ENCODE results near the gene VAMP3.
"Not testable (repeated sequence)": the region's sequence is repeated elsewhere in the genome, so short reads cannot be mapped to it uniquely, and the experiment has no call there.

The VAMP3 gene

DNA sequence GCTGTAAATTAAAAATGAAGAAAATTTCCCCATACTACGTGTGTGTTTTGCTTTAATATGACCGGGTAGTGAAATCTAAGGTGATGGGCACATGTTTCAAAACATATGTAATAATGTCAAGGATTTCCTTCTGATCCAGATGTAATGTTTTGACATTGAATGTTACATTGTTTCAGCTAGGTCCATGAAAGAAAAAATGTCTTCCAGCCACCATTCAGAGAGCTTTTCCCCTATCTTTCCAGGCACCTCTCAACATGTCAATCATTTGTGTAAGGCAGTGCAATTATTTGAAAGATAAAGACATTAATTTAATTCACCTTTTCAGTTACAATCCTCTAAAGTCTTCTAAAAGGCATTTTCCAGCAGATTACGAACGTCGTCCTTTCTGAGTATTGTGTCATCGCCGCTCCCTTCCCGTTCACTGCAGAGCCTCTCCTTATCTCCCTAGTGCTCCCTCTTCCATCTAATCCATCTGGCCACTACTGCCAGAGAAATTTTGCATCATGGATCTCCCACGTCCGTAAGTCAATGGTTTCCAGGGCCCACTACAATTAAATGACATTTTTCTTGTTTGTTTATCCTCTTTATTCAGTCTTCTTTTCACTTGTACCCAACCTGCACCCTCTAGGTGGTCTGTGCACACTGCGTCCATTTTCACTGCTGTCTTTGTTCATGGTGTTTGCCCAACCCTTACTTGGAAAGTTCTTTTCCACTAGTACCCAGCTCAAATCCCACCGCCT lies 1.3 kb upstream of the VAMP3 start:
- no peak for DNase-seq

DNA sequence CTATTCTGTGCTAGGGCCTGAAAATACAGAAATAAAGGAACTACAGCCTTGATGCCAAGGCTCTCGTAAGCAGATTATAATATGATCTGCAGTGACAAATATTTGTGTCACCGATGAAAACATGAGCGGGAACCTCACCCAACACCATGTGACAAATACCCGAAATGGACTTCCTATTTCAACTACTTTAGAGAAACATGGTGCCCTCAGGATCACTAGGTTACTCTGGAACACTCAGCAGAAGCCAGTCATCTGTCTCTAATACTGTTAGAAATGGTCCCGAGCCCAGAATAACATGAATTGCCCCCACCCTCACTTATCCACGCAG lies 463 bp upstream of the VAMP3 start:
- DNase-seq: no peak

GRCh38 chr1:7771823-7772299 lies 765 bp downstream of the VAMP3 start:
- DNase-seq: no peak

- no peak for DNase-seq
Measured at GRCh38 chr1:7777591-7777990, 6.5 kb downstream of the VAMP3 start.

GRCh38 chr1:7778133-7778628 lies 7.1 kb downstream of the VAMP3 start:
- DNase-seq: no peak

- DNase-seq: no peak
Measured at GRCh38 chr1:7780976-7781375, 9.9 kb downstream of the VAMP3 start.

DNA sequence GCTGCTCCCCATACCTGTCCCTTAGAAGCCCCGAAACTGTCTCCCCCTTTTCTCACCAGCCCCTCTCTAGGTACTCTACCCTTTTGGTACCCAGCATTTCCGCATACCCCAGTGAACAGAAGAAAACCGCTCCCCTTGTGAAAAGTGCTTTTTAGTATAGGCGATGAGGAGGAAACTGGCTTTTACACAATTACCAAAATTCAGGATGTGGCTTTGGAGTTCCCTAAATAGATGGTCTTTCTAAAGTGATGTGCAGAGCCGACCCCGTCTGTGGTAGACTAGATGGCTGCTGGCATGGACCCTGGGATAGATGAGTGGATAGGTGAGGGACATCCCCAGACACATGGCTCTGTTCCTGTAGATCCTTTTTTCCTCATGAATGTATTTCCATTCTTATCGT lies 10.4 kb downstream of the VAMP3 start:
- DNase-seq: no peak

DNA sequence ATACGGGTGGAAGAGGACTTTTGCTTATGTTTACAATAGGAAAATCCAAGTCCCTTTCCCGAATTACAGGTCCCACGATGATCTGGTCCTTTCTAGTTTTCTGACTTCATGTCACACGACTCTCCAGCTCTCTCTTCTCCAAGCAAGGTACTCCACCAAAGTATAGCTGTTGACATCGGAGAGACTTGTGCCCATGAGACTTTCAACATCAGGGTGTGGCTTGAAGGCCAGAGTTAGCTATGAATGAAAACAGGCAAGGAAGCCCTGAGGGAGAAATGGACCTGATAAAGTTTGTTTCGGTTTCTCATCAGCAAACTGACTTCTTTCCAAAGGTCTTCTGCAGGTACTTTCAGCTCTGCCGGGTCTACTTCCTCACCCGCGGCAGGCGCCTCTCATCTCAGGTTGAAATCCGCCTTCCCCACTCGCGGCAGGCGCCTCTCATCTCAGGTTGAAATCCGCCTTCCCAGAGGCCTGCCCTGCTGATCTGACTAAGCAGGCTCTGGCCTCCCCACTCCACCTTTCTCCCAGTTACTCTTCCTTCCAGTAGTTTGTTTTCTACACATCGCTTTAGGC lies 10.9 kb downstream of the VAMP3 start:
- no peak for DNase-seq

- no peak for DNase-seq
Measured at GRCh38 chr1:7783178-7783711, 12.1 kb downstream of the VAMP3 start.

GRCh38 chr1:7783826-7784491 lies 12.9 kb downstream of the VAMP3 start, which contains the start of gene PER3:
TSS of gene PER3 (plus strand) at chr1:7784291. CDS start at chr1:7784878, 587 bp downstream.
- DNase-seq: peak; percentile 87

DNA sequence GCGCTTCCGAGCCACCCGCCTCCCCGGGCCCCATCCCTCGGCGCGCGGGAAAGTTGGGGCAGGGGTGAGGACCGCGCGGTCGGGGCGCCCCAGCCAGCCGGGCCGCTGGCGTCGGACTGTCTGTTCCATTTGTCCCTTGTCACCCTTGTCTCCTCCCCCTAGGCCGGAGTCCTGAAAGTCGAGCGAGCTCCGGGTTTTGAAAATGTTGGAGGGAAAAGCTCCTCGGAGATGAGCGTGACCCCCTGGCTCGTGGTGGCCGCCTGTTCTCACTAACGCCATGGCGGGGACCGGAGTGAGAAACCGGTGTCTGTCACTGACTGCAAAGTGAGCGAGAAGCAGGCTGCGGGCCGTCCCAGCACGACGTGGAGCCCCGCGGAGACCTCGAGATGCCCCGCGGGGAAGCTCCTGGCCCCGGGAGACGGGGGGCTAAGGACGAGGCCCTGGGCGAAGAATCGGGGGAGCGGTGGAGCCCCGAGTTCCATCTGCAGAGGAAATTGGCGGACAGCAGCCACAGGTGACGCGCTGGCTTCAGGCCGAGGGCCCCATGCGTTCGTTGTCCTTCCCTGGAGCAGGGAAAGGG lies 13.5 kb downstream of the VAMP3 start:
- DNase-seq: no peak

GRCh38 chr1:7785108-7785507 lies 14.0 kb downstream of the VAMP3 start:
- no peak for DNase-seq

DNA sequence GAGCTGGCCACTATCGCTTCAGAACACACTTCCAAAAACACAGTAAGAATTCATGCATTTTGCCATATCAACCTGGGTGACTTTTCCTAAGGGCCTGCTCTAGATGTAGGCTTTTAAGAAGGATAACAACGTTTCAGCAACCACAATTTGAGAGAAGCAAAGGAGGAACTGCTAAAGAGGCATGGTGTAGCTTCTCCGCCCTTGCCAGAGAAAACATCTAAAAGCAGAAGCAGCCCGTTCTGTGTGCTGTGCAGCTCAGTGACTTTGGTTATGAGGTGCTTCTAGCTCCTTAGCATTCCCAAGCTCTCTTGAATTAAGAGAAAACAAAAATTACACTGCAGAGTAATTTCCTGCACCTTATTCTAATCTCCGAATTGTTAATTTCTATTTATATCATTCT lies 15.7 kb downstream of the VAMP3 start:
- no peak for DNase-seq

GRCh38 chr1:7789828-7790227 lies 18.7 kb downstream of the VAMP3 start:
- no peak for DNase-seq

DNA sequence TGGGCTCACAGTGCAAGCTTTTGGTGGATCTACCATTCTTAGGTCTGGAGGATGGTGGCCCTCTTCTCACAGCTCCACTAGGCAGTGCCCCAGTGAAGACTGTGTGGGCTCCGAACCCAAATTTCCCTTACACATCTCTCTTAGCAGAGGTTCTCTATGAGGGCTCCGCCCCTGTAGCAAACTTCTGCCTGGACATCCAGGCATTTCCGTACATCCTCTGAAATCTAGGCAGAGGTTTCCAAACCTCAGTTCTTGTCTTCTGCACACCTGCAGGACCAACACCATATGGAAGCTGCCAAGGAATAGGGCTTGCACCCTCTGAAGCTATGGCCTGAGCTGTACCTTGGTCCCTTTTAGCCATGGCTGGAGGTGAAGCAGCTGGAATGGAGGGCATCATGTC lies 19.9 kb downstream of the VAMP3 start:
- not testable (repeated sequence) for DNase-seq

GRCh38 chr1:7795406-7795805 lies 24.3 kb downstream of the VAMP3 start:
- no peak for DNase-seq

GRCh38 chr1:7805460-7805859 lies 34.4 kb downstream of the VAMP3 start:
- no peak for DNase-seq

DNA sequence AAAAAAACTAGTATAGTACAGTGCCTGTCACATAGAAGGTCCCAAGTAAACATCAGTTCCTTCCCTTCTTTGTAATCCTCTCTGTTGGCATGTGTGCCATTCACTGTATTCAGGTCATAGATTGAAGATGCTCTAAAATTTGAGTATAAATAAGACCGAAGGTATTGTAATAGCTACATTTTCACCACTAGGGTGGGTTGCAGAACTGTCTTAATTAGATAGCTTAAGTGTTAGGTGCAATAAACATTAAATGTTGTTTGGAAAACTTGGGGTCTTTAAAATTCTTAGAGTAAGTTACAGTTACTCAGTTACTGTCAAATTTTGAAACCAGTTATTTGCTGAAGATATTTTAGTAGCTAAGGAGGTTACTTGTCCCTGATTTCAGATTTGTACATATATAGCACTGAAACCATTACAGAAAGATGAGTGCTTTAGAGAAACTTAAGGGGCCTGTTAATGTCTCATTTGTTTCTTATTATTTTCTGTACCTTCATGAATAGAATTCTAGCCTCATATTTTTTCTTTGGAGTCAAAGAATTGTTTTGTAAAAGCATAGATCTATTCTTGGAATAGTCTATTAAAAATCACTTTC lies 37.3 kb downstream of the VAMP3 start:
- no peak for DNase-seq

GRCh38 chr1:7809742-7810141 lies 38.6 kb downstream of the VAMP3 start:
- DNase-seq: no peak

DNA sequence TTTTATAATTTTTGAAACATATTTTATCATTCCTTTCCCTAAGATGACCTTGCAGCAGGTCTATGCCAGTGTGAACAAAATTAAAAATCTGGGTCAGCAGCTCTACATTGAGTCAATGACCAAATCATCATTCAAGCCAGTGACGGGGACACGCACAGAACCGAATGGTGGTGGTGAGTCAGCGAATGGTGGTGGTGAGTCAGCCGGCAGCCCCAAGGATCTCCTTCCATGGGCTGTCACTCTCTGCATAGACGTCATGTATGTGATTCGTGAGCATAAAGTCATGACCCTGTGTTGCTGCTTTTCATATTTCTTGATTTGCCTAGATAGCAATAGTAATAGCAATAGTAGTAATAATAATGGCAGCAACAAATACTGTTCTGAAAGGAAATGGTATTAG lies 39.3 kb downstream of the VAMP3 start:
- no peak for DNase-seq

- DNase-seq: no peak
Measured at GRCh38 chr1:7811476-7811875, 40.4 kb downstream of the VAMP3 start.

- no peak for DNase-seq
Measured at GRCh38 chr1:7813677-7814373, 42.7 kb downstream of the VAMP3 start.
